H1 (cell line): ENCODE data around the gene KCNA5. TPM values are rescaled to one million over a fixed set of nuclear protein-coding genes. Genes with fewer than 3 reads are reported as not detected.

Source experiments
- CBX5 ChIP-seq: fragments of 300-800, 300-1000 bp; sonication (generic); IDR thresholded peaks from 2 replicates; pipeline ENCODE4 v1.7.1; 2016; ENCODE audit warnings: antibody characterized with exemption, low read length, low read depth
- CHD7 ChIP-seq: fragments of 300-600 bp; sonication (generic); IDR thresholded peaks from 2 replicates; pipeline ENCODE4 v1.7.1; 2012; ENCODE audit warnings: low read length, moderate library complexity, mild to moderate bottlenecking, inconsistent platforms; ENCODE audit not compliant: insufficient replicate concordance
- SP4 ChIP-seq: IDR thresholded peaks from 2 replicates; pipeline ENCODE4 v1.6.1; 2012; ENCODE audit warnings: low read length, inconsistent platforms
- TEAD4 ChIP-seq: IDR thresholded peaks from 2 replicates; pipeline ENCODE4 v1.6.1; 2012; ENCODE audit warnings: low read depth, low read length, inconsistent platforms, mixed read lengths
- polyA plus RNA-seq, 7 experiments: library from polyadenylated mRNA; depleted of rRNA in 3 of 7; stranded (reverse) in 5 of 7; unstranded in 2 of 7; fragments of >200 nt in 5 of 7; fragments of 200-250 nt in 2 of 7; gene quantifications; 1 replicate in 5 of 7; 2 replicates in 1 of 7; 4 replicates in 1 of 7; pipeline versions ENCODE4 v1.2.1 to v1.2.3, GENCODE V29; 2011 to 2013; ENCODE audit warnings: missing spikeins in 2 of 7, mixed read lengths in 2 of 7
- total RNA-seq: library from RNA; stranded (reverse); fragmentation: NEBNext Ultra II Directional; extraction: Animal tissue kit (Norgen Biotek cat#: 25700); gene quantifications from 2 replicates; pipeline ENCODE4 v1.2.1, GENCODE V29; 2021

The KCNA5 gene
- total and polyA plus RNA-seq, 2 of the 8 experiments (the other 6 are each of a cell fraction or from before 2014, with no cell fraction given), result 0.20 to 0.29 TPM

- TF ChIP-seq CHD7 (no peak), TEAD4 (no peak), CBX5 (no peak), SP4 (no peak)
These were observed 45.7 kb upstream of the KCNA5 start (continued) for GRCh38 chr12:4997939-4998338.
